Measurements from ENCODE around the gene TESK1. TPM values are rescaled to one million over a fixed set of nuclear protein-coding genes. Genes with fewer than 3 reads are reported as not detected.
"Not testable (repeated sequence)": the region's sequence is repeated elsewhere in the genome, so short reads cannot be mapped to it uniquely, and the experiment has no call there.

The TESK1 gene
- total RNA-seq, 1 donor from 2014 or later, result 25.4 TPM

- Histone ChIP-seq H3K4me1 (no peaks in the 10 kb centered on the region), H3K36me3 (no peaks in the 10 kb centered on the region), H3K4me3 (no peak overlapping the region), H3K9me3 (replicated peaks) (no peaks in the 10 kb centered on the region), H3K27me3 (ENCODE audit: low read depth) (no peaks in the 10 kb centered on the region), H3K27ac (replicated peaks) (no peak overlapping the region)
- no peak for TF ChIP-seq CTCF (IDR thresholded peaks at IDR 0.05; ENCODE audit: borderline replicate concordance)
- DNase-seq, result no peak
- intact Hi-C loops (cut with micrococcal nuclease), result no loop called here
Observed at GRCh38 chr9:35570709-35571504, 34.2 kb upstream of the TESK1 start.

- intact Hi-C loops (cut with micrococcal nuclease), result no loop called here
- H3K4me1 ChIP-seq, result no peaks in the 10 kb centered on the region
- H3K9me3 ChIP-seq (replicated peaks), result peaks cover 7% of the 10 kb centered on the region
- no peaks in the 10 kb centered on the region for H3K27me3 ChIP-seq (ENCODE audit: low read depth)
- no peak overlapping the region for H3K4me3 ChIP-seq
- no peak for TF ChIP-seq CTCF (IDR thresholded peaks at IDR 0.05; ENCODE audit: borderline replicate concordance)
- no peak for DNase-seq
- no peak overlapping the region for H3K27ac ChIP-seq (replicated peaks)
- H3K36me3 ChIP-seq, result no peaks in the 10 kb centered on the region
Observed at GRCh38 chr9:35574578-35575122, 30.4 kb upstream of the TESK1 start.

- no peak for TF ChIP-seq CTCF (IDR thresholded peaks at IDR 0.05; ENCODE audit: borderline replicate concordance)
- DNase-seq, result no peak
- Histone ChIP-seq H3K4me3 (no peak overlapping the region), H3K36me3 (peaks cover 3% of the 10 kb centered on the region), H3K4me1 (no peaks in the 10 kb centered on the region), H3K9me3 (replicated peaks) (peaks cover 14% of the 10 kb centered on the region), H3K27me3 (ENCODE audit: low read depth) (no peaks in the 10 kb centered on the region), H3K27ac (replicated peaks) (no peak overlapping the region)
- intact Hi-C loops (cut with micrococcal nuclease), result no loop called here
Observed at GRCh38 chr9:35575478-35575877, 29.6 kb upstream of the TESK1 start.

- peaks cover 14% of the 10 kb centered on the region for H3K9me3 ChIP-seq (replicated peaks)
- DNase-seq, result no peak
- intact Hi-C loops (cut with micrococcal nuclease), result no loop called here
- H3K4me1 ChIP-seq, result no peaks in the 10 kb centered on the region
- TF ChIP-seq CTCF (IDR thresholded peaks at IDR 0.05; ENCODE audit: borderline replicate concordance), result no peak
- no peak overlapping the region for H3K4me3 ChIP-seq
- peaks cover 3% of the 10 kb centered on the region for H3K36me3 ChIP-seq
- H3K27ac ChIP-seq (replicated peaks), result no peak overlapping the region
- H3K27me3 ChIP-seq (ENCODE audit: low read depth), result no peaks in the 10 kb centered on the region
Observed at GRCh38 chr9:35577486-35577885, 27.6 kb upstream of the TESK1 start.

- peaks cover 3% of the 10 kb centered on the region for H3K36me3 ChIP-seq
- H3K9me3 ChIP-seq (replicated peaks), result peaks cover 14% of the 10 kb centered on the region
- H3K4me3 ChIP-seq, result no peak overlapping the region
- H3K27ac ChIP-seq (replicated peaks), result no peak overlapping the region
- DNase-seq, result no peak
- no peaks in the 10 kb centered on the region for H3K4me1 ChIP-seq
- H3K27me3 ChIP-seq (ENCODE audit: low read depth), result no peaks in the 10 kb centered on the region
- no peak for TF ChIP-seq CTCF (IDR thresholded peaks at IDR 0.05; ENCODE audit: borderline replicate concordance)
- intact Hi-C loops (cut with micrococcal nuclease), result no loop called here
Observed at GRCh38 chr9:35579130-35579529, 25.9 kb upstream of the TESK1 start.

- H3K4me3 ChIP-seq; H3K36me3 ChIP-seq; intact Hi-C loops (cut with micrococcal nuclease); H3K27ac ChIP-seq (replicated peaks); H3K27me3 ChIP-seq (ENCODE audit: low read depth); DNase-seq; H3K4me1 ChIP-seq: not testable (repeated sequence)
- H3K9me3 ChIP-seq (replicated peaks), result peaks cover 14% of the 10 kb centered on the region
Observed at GRCh38 chr9:35579659-35580227, 25.3 kb upstream of the TESK1 start.

GRCh38 chr9:35583521-35583920 lies 21.5 kb upstream of the TESK1 start:
- peaks cover 26% of the 10 kb centered on the region for H3K9me3 ChIP-seq (replicated peaks)
- H3K36me3 ChIP-seq; H3K27me3 ChIP-seq (ENCODE audit: low read depth); DNase-seq; intact Hi-C loops (cut with micrococcal nuclease); H3K27ac ChIP-seq (replicated peaks); H3K4me3 ChIP-seq; H3K4me1 ChIP-seq: not testable (repeated sequence)

- DNase-seq; H3K4me1 ChIP-seq; H3K27me3 ChIP-seq (ENCODE audit: low read depth); H3K27ac ChIP-seq (replicated peaks); H3K4me3 ChIP-seq; intact Hi-C loops (cut with micrococcal nuclease); H3K36me3 ChIP-seq: not testable (repeated sequence)
- H3K9me3 ChIP-seq (replicated peaks), result peaks cover 19% of the 10 kb centered on the region
Observed at GRCh38 chr9:35584681-35585080, 20.4 kb upstream of the TESK1 start.

Measured in left ventricle myocardium inferior (tissue), 1 donor.